Glutamatergic neuron (in vitro differentiated cells): ENCODE data around the gene ARL1. TPM values are rescaled to one million over a fixed set of nuclear protein-coding genes. Genes with fewer than 3 reads are reported as not detected.
"Not testable (repeated sequence)": the region's sequence is repeated elsewhere in the genome, so short reads cannot be mapped to it uniquely, and the experiment has no call there.

ENCODE experiments used
- DNase-seq: peaks from one replicate; pipeline ENCODE4 v3.0.0; 2022
- H3K27ac Mint-ChIP-seq: one replicate; pipeline ENCODE4 v1.8.0; 2020; ENCODE audit warnings: mild to moderate bottlenecking, mixed read lengths, inconsistent platforms; ENCODE audit not compliant: unreplicated experiment
- H3K27me3 Mint-ChIP-seq: one replicate; pipeline ENCODE4 v1.8.0; 2020; ENCODE audit warnings: mild to moderate bottlenecking, moderate library complexity, mixed read lengths, inconsistent platforms; ENCODE audit not compliant: unreplicated experiment
- H3K36me3 Mint-ChIP-seq: one replicate; pipeline ENCODE4 v1.8.0; 2020; ENCODE audit warnings: mild to moderate bottlenecking, mixed read lengths, inconsistent platforms; ENCODE audit not compliant: unreplicated experiment
- H3K4me1 Mint-ChIP-seq: one replicate; pipeline ENCODE4 v1.8.0; 2020; ENCODE audit warnings: mild to moderate bottlenecking, low read depth, mixed read lengths, inconsistent platforms; ENCODE audit not compliant: unreplicated experiment
- H3K4me3 Mint-ChIP-seq: one replicate; pipeline ENCODE4 v1.8.0; 2020; ENCODE audit warnings: mild to moderate bottlenecking, mixed read lengths, inconsistent platforms; ENCODE audit not compliant: unreplicated experiment
- H3K9me3 Mint-ChIP-seq: one replicate; pipeline ENCODE4 v1.8.0; 2020; ENCODE audit warnings: mild to moderate bottlenecking, moderate library complexity, mixed read lengths, inconsistent platforms; ENCODE audit not compliant: unreplicated experiment
- total RNA-seq: library from RNA; stranded (reverse); fragmentation: NEBNext Ultra II Directional; extraction: Animal tissue kit (Norgen Biotek cat#: 25700); gene quantifications from one replicate; pipeline ENCODE4 v1.2.1, GENCODE V29; 2021; ENCODE audit not compliant: unreplicated experiment
- TF ChIP-seq, protein P1 (sequence below): fragments of 200-600 bp; sonication (generic); IDR thresholded peaks from one replicate; pipeline ENCODE4 v1.5.0; 2021; ENCODE audit not compliant: partially characterized antibody, unreplicated experiment

The ARL1 gene
- total RNA-seq, 1 donor from 2014 or later = 20.0 TPM

DNA sequence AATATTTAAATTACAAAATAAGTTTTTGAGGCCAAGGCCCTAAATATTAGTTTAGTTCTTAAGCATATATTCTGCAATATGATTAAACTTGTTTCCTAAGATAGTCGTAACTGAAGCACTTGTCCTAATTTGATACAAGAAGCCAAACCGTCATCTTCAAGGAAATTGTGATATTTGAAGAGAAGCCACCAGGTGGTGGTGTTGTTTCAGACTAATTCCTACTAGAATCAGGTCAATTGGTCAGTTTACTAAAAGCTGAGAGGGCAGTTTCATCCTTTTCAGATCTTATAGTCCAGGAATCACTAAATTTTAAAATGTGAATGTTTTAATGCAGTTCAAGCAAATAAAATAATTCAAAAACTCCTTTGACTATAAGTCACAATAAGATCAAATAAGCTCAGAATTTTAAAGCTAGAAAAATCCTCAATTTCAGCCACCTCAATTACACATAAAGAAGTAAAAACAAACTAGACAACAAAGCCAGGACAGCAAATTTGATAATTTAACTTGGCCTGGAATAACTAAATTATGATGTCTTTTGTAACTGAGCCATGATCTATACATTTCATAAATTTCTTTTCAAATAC, 7.1 kb upstream of the ARL1 start:
- H3K27me3 Mint-ChIP-seq = no peaks in the 10 kb centered on the region
- H3K9me3 Mint-ChIP-seq = no peaks in the 10 kb centered on the region
- no peaks in the 10 kb centered on the region for H3K4me1 Mint-ChIP-seq
- H3K27ac Mint-ChIP-seq = no peak overlapping the region
- no peaks in the 10 kb centered on the region for H3K36me3 Mint-ChIP-seq
- TF ChIP-seq, protein P1, sequence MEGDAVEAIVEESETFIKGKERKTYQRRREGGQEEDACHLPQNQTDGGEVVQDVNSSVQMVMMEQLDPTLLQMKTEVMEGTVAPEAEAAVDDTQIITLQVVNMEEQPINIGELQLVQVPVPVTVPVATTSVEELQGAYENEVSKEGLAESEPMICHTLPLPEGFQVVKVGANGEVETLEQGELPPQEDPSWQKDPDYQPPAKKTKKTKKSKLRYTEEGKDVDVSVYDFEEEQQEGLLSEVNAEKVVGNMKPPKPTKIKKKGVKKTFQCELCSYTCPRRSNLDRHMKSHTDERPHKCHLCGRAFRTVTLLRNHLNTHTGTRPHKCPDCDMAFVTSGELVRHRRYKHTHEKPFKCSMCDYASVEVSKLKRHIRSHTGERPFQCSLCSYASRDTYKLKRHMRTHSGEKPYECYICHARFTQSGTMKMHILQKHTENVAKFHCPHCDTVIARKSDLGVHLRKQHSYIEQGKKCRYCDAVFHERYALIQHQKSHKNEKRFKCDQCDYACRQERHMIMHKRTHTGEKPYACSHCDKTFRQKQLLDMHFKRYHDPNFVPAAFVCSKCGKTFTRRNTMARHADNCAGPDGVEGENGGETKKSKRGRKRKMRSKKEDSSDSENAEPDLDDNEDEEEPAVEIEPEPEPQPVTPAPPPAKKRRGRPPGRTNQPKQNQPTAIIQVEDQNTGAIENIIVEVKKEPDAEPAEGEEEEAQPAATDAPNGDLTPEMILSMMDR = peak; percentile 62
- no peak for DNase-seq
- H3K4me3 Mint-ChIP-seq = no peak overlapping the region

DNA sequence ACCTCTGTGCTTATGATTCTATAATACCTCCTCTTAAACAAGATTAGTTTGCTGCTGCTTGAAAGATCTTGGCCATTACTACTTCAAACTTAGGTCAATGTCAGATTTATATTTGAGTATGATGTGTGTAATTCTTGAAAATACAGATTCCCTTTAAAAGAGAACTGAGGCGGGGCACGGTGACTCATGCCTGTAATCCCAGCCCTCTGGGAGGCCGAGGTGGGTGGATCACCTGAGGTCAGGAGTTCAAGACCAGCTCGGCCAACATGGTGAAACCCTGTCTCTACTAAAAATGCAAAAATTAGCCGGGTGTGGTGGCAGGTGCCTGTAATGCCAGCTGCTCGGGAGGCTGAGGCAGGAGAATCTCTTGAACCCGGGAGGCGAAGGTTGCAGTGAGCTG, 2.6 kb upstream of the ARL1 start:
- not testable (repeated sequence) for DNase-seq, H3K9me3 Mint-ChIP-seq, H3K4me1 Mint-ChIP-seq, H3K4me3 Mint-ChIP-seq, H3K27ac Mint-ChIP-seq, H3K27me3 Mint-ChIP-seq, H3K36me3 Mint-ChIP-seq

DNA sequence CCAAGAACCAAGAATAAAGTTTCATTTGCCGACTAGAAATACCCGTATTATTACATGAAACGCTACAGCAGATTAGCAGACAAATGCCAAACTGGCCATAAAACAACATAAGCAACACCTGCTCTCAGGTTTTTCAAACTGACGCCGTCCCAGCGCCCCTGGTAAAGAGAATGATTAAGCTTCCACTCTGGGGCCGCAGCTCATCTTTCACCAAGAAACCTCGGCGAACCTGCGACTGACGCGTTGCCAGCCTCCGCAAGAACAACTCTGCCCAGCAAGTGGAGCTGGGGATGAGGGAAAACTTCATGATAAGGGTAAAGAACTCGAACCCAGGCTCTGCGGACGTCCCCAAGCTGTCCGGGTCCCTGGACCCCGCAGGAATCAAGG, 530 bp downstream of the ARL1 start:
- no peaks in the 10 kb centered on the region for H3K36me3 Mint-ChIP-seq
- H3K4me1 Mint-ChIP-seq = peaks cover 6% of the 10 kb centered on the region
- peaks cover 2% of the 10 kb centered on the region for H3K27me3 Mint-ChIP-seq
- TF ChIP-seq, protein P1 = no peak
- peak overlapping the region; percentile 93 for H3K27ac Mint-ChIP-seq
- H3K9me3 Mint-ChIP-seq = peaks cover 2% of the 10 kb centered on the region
- H3K4me3 Mint-ChIP-seq = peak overlapping the region; percentile 99
- DNase-seq = no peak

DNA sequence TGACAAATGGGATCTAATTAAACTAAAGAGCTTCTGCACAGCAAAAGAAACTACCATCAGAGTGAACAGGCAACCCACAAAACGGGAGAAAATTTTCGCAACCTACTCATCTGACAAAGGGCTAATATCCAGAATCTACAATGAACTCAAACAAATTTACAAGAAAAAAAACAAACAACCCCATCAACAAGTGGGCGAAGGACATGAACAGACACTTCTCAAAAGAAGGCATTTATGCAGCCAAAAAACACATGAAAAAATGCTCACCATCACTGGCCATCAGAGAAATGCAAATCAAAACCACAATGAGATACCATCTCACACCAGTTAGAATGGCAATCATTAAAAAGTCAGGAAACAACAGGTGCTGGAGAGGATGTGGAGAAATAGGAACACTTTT, 16.4 kb downstream of the ARL1 start:
- not testable (repeated sequence) for H3K4me3 Mint-ChIP-seq, H3K27ac Mint-ChIP-seq, H3K27me3 Mint-ChIP-seq, H3K36me3 Mint-ChIP-seq, DNase-seq, H3K9me3 Mint-ChIP-seq, H3K4me1 Mint-ChIP-seq

DNA sequence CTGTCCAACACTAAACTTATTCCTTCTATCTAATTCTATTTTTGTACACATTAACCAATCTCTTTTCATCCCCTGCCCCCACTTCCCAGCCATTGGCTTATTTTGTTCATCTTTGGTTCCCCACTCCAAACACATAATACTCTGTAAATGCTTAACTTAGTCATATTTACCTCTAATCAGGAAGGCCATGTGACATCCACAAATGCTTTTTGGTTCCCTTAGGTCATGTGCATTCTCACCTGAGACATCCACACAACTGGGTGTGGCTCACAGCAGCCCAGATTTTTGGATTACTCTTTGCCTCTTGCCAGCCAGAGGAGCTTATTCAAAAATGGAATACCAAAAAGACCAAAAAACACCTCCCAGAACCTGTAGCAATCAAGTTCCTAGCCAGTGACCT, 28.4 kb downstream of the ARL1 start:
- Mint-ChIP-seq H3K36me3 (no peaks in the 10 kb centered on the region), H3K4me3 (no peak overlapping the region), H3K27ac (no peak overlapping the region), H3K9me3 (no peaks in the 10 kb centered on the region), H3K27me3 (peaks cover 4% of the 10 kb centered on the region), H3K4me1 (no peaks in the 10 kb centered on the region)
- TF ChIP-seq, protein P1 = no peak
- no peak for DNase-seq

DNA sequence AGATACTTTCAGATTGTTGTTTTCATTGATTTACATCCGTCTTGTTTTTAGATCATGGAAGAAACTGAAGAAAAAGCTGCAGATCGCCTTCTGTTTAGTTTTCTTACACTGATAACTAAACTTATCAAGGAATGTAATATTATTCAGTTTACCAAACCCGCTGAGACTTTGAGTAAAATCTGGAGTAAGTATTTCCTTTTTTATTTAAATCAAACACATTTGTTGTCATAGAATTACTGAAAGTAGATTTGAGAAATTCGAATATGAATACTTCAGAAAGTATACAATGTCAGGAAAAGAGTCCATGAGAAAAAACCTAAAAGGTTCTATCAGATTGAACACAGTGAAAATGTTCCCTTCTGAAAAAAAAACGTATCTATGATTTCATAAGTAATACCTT, 32.0 kb downstream of the ARL1 start:
- Mint-ChIP-seq H3K9me3 (peaks cover 1% of the 10 kb centered on the region), H3K36me3 (peaks cover 4% of the 10 kb centered on the region), H3K27ac (no peak overlapping the region), H3K27me3 (peaks cover 4% of the 10 kb centered on the region), H3K4me3 (no peak overlapping the region), H3K4me1 (no peaks in the 10 kb centered on the region)
- no peak for DNase-seq
- TF ChIP-seq, protein P1 = no peak
